Esophagus (tissue), 2 donors: Measurements from ENCODE around the gene ANGPTL2. TPM values are rescaled to one million over a fixed set of nuclear protein-coding genes. Genes with fewer than 3 reads are reported as not detected.
A peak's percentile ranks its signal among the peaks of the same experiment; 100 is the strongest.

Experiments
- H3K27ac ChIP-seq, 2 donors: one replicate each; pipeline ENCODE4 v1.5.1; 2013; ENCODE audit warnings: low read depth in 2 of 2, mild to moderate bottlenecking in 2 of 2, inconsistent platforms in 1 of 2, low read length in 1 of 2, moderate library complexity in 1 of 2
- H3K27me3 ChIP-seq, 2 donors: one replicate each; pipeline ENCODE4 v1.6.1; 2013; ENCODE audit warnings: low read length in 2 of 2, control low read depth in 1 of 2, mild to moderate bottlenecking in 1 of 2; ENCODE audit not compliant: insufficient read depth in 2 of 2, control insufficient read depth in 1 of 2
- H3K36me3 ChIP-seq, 2 donors: one replicate each; pipeline ENCODE4 v1.6.1; 2013; ENCODE audit warnings: low read length in 1 of 2; ENCODE audit not compliant: control insufficient read depth in 2 of 2, insufficient read depth in 2 of 2
- H3K4me1 ChIP-seq, 2 donors: one replicate each; pipeline ENCODE4 v1.6.1; 2013; ENCODE audit warnings: low read length in 1 of 2; ENCODE audit not compliant: control insufficient read depth in 2 of 2, insufficient read depth in 2 of 2
- H3K4me3 ChIP-seq, 2 donors: one replicate each; pipeline ENCODE4 v1.5.1; 2013; ENCODE audit warnings: low read length in 2 of 2, mild to moderate bottlenecking in 2 of 2, low read depth in 1 of 2, moderate library complexity in 1 of 2
- H3K9me3 ChIP-seq, 2 donors: one replicate each; pipeline ENCODE4 v1.6.1; 2013; ENCODE audit warnings: mild to moderate bottlenecking in 2 of 2, low read depth in 1 of 2, low read length in 1 of 2, moderate library complexity in 1 of 2; ENCODE audit not compliant: control insufficient read depth in 2 of 2, insufficient read depth in 1 of 2
- WGBS, 2 donors: extraction: QIAGEN DNeasy Blood & Tissue Kit; methylation state at CpG; one replicate each; pipeline ENCODE4 v1.1.7; 2013; 5-methylcytosine and 5-hydroxymethylcytosine counted together
- polyA plus RNA-seq, 2 donors: library from polyadenylated mRNA; stranded (reverse); fragments of 200-250 nt; gene quantifications; one replicate each; pipeline ENCODE4 v1.2.3, GENCODE V29; 2013
- donor health status: healthy with polysubstance abuse.
- donor health status: Bipolar disorder and iron deficiency.

The ANGPTL2 gene
- polyA plus RNA-seq, 2 donors = 1.9 to 5.8 TPM

DNA sequence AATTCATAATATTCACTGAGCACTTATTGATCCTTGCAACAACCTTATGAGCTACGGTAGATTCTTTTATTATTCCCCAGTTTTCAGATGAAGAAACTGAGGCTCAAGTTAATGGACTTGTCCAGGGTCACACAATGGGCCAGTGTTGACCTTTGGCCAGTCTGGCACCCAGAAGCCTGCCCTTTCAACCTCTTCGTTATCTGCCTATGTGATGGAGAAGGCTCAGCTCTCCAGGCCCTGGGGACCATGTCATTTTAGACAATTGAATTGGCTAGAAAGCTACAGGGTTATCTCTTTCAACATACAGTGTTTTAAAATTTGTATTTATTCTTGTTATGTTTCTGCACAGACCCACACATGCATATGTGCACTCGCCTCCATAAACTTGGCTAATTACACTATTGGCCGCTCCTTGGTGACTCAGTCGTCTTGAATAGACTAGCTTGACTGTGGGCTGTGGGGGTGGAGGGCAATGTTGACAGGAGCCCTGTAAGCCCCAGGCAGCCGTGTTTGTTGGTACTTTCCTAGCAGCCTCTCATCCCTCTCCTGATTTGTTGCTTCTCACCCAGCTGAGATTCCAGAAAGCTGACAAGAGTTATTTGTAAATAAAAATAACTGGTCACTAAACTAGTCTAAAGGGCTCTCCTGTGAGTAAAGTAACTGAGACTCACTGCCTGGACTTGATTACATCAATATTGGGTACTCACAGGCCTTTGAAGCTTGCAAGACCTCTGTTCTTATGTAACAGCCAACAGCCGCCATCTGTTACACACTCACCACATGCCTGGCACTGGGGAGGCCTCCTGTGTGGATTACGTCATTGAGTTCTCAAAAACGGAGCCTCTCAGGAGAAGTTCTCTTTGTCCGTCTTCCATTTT lies 8.5 kb upstream of the ANGPTL2 start:
- Histone ChIP-seq H3K36me3 (no peaks in the 10 kb centered on the region), H3K27ac (peak overlapping the region; percentile 54 to 84), H3K4me3 (no peak overlapping the region), H3K27me3 (no peaks in the 10 kb centered on the region), H3K4me1 (peaks cover 13 to 21% of the 10 kb centered on the region in 2 donors), H3K9me3 (no peaks in the 10 kb centered on the region)
- 48 to 56% methylated on average over 10 of the region's 10 CpGs for WGBS, 2 donors

DNA sequence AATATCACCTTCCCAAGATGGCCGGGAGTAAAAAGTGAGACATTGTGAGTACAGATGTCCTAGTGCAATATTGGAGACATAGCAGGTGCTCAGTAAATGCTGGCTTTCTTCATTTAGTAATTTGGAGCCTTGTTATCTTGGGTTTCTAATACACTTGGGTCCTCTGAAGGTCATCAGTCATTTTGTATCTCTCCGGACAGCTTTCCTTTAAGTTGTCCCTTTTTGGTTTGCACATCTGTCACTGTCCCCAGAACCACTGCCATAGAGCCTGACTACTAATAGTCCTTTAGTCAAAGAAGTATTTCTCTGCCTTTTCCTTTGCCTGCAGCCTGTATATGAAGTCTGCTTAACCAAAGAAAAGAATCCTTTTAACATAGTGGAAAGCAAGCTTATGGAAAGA lies 7.8 kb upstream of the ANGPTL2 start:
- no peaks in the 10 kb centered on the region for H3K9me3 ChIP-seq
- peaks cover 13 to 21% of the 10 kb centered on the region in 2 donors for H3K4me1 ChIP-seq
- H3K36me3 ChIP-seq = no peaks in the 10 kb centered on the region
- WGBS, 2 donors = 93 to 96% methylated on average over 2 of the region's 2 CpGs
- no peaks in the 10 kb centered on the region for H3K27me3 ChIP-seq
- H3K4me3 ChIP-seq = no peak overlapping the region
- H3K27ac ChIP-seq = peak overlapping the region in 1 of 2 donors; percentile 15

DNA sequence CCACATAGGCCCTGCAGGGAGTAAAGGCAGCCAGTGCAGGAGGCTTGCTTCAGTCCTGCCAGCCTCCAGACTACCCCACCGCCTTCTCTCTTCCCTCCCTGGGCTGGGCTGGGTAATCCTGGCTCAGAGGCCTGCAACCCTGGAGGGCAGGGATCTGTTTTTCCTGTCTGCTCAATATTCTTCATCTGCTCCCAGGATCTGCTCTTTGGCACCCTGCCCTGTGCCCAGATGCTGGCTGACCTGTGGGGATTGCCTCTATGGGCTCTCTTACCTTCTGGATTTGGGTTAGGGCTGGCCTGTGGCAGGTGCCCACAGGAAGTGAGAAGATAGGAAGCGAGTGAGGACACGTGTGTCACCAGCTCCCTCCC lies 7.3 kb upstream of the ANGPTL2 start:
- WGBS, 2 donors = 66 to 77% methylated on average over 3 of the region's 3 CpGs
- Histone ChIP-seq H3K27ac (peak overlapping the region; percentile 35 to 77), H3K4me3 (no peak overlapping the region), H3K4me1 (peaks cover 13 to 21% of the 10 kb centered on the region in 2 donors), H3K27me3 (no peaks in the 10 kb centered on the region), H3K36me3 (no peaks in the 10 kb centered on the region), H3K9me3 (no peaks in the 10 kb centered on the region)

DNA sequence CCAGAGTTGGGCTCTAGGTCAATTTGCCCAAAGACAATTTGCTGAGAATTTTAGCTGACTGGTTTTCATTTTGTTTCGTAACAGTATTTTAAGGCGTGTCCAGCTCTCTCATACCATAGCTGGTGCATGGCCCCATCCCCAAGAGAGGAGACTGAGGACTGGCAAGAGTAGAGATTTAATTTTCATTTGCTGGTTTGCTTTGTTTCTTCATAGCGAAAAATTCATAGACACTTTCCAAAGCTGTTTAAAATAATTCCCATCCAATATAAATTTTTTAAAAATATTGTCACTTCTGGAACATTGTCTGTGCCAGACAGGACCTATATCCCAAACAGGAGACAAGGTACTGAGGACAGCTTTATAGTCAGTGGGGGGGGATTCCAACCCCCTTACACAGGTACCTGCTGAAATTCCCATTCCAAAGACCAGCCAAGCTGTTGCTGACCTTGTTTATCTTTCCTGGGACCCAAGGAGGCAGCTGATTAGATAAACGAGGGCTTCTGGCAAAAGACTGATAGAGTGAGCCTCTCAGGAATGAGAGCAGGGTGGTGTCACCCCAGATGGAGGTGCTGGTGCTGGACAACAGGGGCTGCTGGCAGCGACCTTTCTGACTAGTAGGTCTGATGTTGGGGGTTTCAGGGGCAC lies 6.8 kb upstream of the ANGPTL2 start:
- WGBS, 2 donors = 63 to 69% methylated on average over 5 of the region's 5 CpGs
- H3K9me3 ChIP-seq = no peaks in the 10 kb centered on the region
- H3K36me3 ChIP-seq = no peaks in the 10 kb centered on the region
- peak overlapping the region; percentile 35 to 96 for H3K27ac ChIP-seq
- no peaks in the 10 kb centered on the region for H3K27me3 ChIP-seq
- peaks cover 13 to 21% of the 10 kb centered on the region in 2 donors for H3K4me1 ChIP-seq
- H3K4me3 ChIP-seq = no peak overlapping the region

DNA sequence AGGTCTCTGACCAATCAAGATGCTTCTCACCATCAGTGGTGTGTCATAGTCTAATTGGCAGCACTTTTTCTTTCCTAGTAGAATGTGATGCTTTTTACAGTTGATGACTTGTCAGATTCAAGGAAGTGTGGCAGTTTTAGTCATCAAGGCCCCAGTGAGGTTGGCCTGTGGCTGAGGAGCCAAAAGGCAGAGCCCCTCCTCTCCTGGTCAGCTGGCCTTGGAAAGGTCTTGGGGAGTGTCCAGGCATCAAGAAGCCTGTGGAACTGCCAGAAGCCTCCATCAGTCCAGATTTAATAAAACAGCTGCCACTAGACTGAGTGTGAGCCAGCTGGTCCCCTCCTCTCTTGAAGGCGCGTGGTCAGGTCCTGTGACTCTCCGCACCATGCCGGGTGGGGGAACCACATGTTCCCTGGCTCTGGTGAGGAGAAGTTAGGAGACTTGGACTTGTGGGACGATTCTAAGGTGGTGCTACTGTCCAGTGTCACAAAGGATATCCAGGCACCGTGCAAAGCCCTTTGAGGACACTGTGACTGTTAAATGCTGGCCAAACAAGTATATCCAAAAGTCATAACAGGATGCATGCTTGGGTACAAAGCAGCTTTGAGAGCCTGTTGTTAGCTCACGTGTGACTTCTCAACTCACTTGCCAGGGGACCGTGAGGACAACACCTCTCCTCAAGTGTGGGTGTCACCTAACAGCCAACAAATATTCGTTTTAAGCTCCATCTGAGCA lies 6.1 kb upstream of the ANGPTL2 start:
- peak overlapping the region; percentile 57 to 96 for H3K27ac ChIP-seq
- no peak overlapping the region for H3K4me3 ChIP-seq
- H3K4me1 ChIP-seq = peaks cover 8 to 22% of the 10 kb centered on the region in 2 donors
- no peaks in the 10 kb centered on the region for H3K9me3 ChIP-seq
- H3K36me3 ChIP-seq = no peaks in the 10 kb centered on the region
- no peaks in the 10 kb centered on the region for H3K27me3 ChIP-seq
- 54 to 64% methylated on average over 9 of the region's 9 CpGs for WGBS, 2 donors

DNA sequence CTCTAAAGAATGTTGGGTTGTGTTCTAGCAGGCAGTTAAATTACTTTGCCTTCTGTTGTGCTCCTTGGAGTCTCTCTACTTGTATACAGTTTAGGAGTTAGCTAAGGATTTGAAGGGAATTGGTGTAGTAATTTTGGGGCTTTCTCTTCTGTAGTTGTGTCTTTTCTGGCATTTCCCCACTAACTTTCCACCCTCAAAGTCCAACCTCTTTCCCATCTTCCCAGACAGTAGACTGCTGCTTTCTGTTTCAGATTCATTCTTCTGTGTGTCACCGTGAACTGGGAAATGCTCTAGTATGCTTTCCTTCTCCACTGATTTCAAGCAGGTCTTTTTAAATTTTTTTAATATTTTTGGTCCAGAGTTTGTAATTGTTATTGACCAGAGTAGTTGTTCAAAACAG lies 4.5 kb upstream of the ANGPTL2 start:
- Histone ChIP-seq H3K4me1 (peaks cover 12 to 28% of the 10 kb centered on the region in 2 donors), H3K36me3 (no peaks in the 10 kb centered on the region), H3K27ac (no peak overlapping the region), H3K27me3 (no peaks in the 10 kb centered on the region), H3K9me3 (no peaks in the 10 kb centered on the region), H3K4me3 (no peak overlapping the region)
- WGBS, 2 donors = 53 to 63% methylated on average over 1 of the region's 1 CpG

DNA sequence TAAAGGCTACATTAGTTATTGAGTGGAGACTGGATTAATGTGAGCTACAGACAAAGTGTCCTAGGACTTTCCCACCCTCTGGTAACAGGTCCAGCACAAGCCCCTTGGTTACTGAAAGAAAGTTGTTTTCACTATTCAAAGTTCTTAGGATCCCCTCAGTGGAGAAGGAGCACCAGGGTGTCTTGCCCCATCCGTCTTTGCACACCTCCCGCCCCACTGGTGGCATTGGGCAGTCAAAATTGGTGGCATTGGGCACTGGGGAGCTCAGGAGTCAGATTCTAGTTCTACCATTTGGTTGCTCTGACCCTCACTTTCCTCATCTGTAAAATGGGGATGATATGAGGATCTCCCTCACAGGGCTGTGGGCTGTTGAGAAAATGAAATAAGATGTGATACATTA lies 2.4 kb upstream of the ANGPTL2 start:
- WGBS, 2 donors = 97 to 98% methylated on average over 2 of the region's 2 CpGs
- Histone ChIP-seq H3K4me1 (peaks cover 11 to 27% of the 10 kb centered on the region in 2 donors), H3K4me3 (no peak overlapping the region), H3K27ac (no peak overlapping the region), H3K36me3 (peaks cover 0 to 2% of the 10 kb centered on the region in 2 donors), H3K9me3 (no peaks in the 10 kb centered on the region), H3K27me3 (no peaks in the 10 kb centered on the region)

DNA sequence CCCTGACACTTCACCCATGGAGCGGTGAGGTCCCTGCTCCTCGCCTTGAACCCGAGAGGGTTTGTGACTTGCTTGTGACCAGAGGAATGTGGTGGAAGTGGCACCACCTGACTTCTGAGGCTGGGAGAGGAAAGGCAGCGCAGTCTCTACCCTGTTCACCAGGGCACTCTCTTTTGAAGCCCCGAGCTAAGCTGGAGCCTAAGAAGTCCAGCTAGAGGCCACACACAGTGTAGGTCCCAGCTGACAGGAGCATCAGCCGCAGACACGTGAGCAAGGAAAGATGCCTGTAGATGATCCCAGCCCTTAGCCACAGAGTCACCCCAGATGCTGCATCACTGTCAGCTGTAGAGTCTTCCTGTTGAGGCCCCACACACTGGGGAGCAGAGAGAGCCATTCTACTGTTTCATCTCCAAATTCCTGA lies 1.7 kb upstream of the ANGPTL2 start:
- Histone ChIP-seq H3K27ac (peak overlapping the region in 1 of 2 donors; percentile 73), H3K4me3 (no peak overlapping the region), H3K4me1 (peaks cover 7 to 25% of the 10 kb centered on the region in 2 donors), H3K9me3 (no peaks in the 10 kb centered on the region), H3K27me3 (no peaks in the 10 kb centered on the region), H3K36me3 (peaks cover 0 to 2% of the 10 kb centered on the region in 2 donors)
- 96 to 97% methylated on average over 7 of the region's 7 CpGs for WGBS, 2 donors

DNA sequence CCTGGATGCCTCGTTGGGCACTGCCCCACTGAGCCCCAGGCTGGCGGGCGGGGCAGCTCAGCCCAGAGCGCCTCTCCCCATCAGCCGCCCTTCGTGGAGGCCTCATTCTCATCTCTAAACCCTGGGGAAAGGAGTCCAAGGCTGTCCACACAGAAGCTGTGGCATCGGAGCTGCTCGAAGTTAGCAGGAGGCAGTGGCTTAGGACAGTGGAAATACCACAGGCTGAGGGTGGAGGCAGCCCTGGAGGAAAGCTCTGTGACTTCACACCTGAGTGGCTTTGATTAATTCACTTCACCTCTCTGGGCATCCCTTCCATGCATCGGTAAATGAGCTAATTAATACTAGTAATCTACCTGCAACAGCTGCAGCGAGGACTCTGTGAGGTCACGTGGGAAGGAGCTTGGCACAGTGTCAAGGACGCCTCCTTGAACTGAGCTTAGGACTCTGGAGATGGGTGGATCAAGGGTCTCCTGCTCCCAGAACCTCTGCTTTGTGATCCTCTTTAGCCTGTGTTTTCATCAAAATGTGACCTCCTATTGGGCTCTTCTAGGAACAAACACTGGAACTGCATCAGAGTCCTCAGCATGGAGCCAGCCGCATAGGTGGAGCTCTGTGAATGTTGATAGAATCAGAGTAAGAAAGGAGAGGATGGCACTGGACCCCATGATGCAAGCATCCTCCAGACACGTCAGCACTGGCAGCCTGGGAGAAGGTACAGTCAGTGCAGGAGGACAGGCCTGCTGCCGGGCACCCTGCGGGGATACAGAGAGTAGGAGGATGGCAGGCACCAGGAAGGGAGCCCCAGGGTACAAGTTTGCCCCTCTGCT lies 842 bp upstream of the ANGPTL2 start:
- Histone ChIP-seq H3K36me3 (peaks cover 0 to 2% of the 10 kb centered on the region in 2 donors), H3K9me3 (no peaks in the 10 kb centered on the region), H3K27me3 (no peaks in the 10 kb centered on the region), H3K4me3 (peak overlapping the region; percentile 49 to 53), H3K4me1 (peaks cover 7 to 19% of the 10 kb centered on the region in 2 donors), H3K27ac (peak overlapping the region; percentile 90 to 94)
- 22 to 32% methylated on average over 16 of the region's 16 CpGs for WGBS, 2 donors
